ENCODE measurements around the gene NUP62. TPM values are rescaled to one million over a fixed set of nuclear protein-coding genes. Genes with fewer than 3 reads are reported as not detected.

The NUP62 gene
- polyA plus RNA-seq, 1 donor (not counting 4 experiments of a cell fraction or from before 2014, with no cell fraction given) = 12.9 TPM

GRCh38 chr19:49879243-49879963, 49.9 kb downstream of the NUP62 start:
- no peak overlapping the region for H3K9ac ChIP-seq (ENCODE audit: control insufficient read depth, extremely low read depth, insufficient read depth, low read length)
- TF ChIP-seq EZH2 (IDR thresholded peaks at IDR 0.05; ENCODE audit: low read length) = no peak
- TF ChIP-seq, protein P1, sequence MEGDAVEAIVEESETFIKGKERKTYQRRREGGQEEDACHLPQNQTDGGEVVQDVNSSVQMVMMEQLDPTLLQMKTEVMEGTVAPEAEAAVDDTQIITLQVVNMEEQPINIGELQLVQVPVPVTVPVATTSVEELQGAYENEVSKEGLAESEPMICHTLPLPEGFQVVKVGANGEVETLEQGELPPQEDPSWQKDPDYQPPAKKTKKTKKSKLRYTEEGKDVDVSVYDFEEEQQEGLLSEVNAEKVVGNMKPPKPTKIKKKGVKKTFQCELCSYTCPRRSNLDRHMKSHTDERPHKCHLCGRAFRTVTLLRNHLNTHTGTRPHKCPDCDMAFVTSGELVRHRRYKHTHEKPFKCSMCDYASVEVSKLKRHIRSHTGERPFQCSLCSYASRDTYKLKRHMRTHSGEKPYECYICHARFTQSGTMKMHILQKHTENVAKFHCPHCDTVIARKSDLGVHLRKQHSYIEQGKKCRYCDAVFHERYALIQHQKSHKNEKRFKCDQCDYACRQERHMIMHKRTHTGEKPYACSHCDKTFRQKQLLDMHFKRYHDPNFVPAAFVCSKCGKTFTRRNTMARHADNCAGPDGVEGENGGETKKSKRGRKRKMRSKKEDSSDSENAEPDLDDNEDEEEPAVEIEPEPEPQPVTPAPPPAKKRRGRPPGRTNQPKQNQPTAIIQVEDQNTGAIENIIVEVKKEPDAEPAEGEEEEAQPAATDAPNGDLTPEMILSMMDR (optimal IDR thresholded peaks at IDR 0.05 in 1 of 3, IDR thresholded peaks at IDR 0.05 in 1 of 3, conservative IDR thresholded peaks at IDR 0.05 in 1 of 3; ENCODE audit: extremely low read depth in 1 of 3, insufficient read depth in 2 of 3, low read length in 3 of 3) = no peak
- H3K79me2 ChIP-seq (ENCODE audit: control insufficient read depth, insufficient read depth, low read length) = peaks cover 24% of the 10 kb centered on the region
- dilution Hi-C loops (cut with MboI; ENCODE audit: extremely low pct_ligation_motif_present, low sequenced_read_pairs) = no loop called here
- no peak overlapping the region for H3K4me2 ChIP-seq (ENCODE audit: control insufficient read depth, extremely low read depth, insufficient read depth, low read depth, low read length)
- H3K4me3 ChIP-seq (ENCODE audit: control insufficient read depth in 2 of 3, extremely low read depth in 1 of 3, insufficient read depth in 2 of 3, low read depth in 1 of 3, low read length in 3 of 3) = no peak overlapping the region
- H3K9me1 ChIP-seq (ENCODE audit: control insufficient read depth, extremely low read depth, insufficient read depth, low read length) = no peaks in the 10 kb centered on the region
- peaks cover 30 to 32% of the 10 kb centered on the region in 2 experiments for H3K36me3 ChIP-seq (ENCODE audit: control insufficient read depth in 2 of 2, extremely low read depth in 1 of 2, insufficient read depth in 2 of 2, low read length in 2 of 2)
- no peak overlapping the region for H3K27ac ChIP-seq (ENCODE audit: control insufficient read depth, insufficient read depth, low read length)
- no peaks in the 10 kb centered on the region for H3K27me3 ChIP-seq (ENCODE audit: control insufficient read depth, extremely low read depth, insufficient read depth, low read length)
- DNase-seq (ENCODE audit: low read depth, low spot score) = no peak
- no peaks in the 10 kb centered on the region for H4K20me1 ChIP-seq (ENCODE audit: control insufficient read depth, extremely low read depth, insufficient read depth, low read length)
- FAIRE-seq = no peak
- H3K9me3 ChIP-seq (ENCODE audit: control insufficient read depth, low read depth, low read length) = peaks cover 4% of the 10 kb centered on the region
- H3K4me1 ChIP-seq (ENCODE audit: control insufficient read depth, extremely low read depth, insufficient read depth, low read length) = peaks cover 21% of the 10 kb centered on the region
- no peak overlapping the region for H2AFZ ChIP-seq (ENCODE audit: control insufficient read depth, low read length)

GRCh38 chr19:49878744-49879070, 50.6 kb downstream of the NUP62 start:
- H2AFZ ChIP-seq (ENCODE audit: control insufficient read depth, low read length) = no peak overlapping the region

More at GRCh38 chr19:49878744-49879070, 50.6 kb downstream of the NUP62 start:
- no peaks in the 10 kb centered on the region for H4K20me1 ChIP-seq (ENCODE audit: control insufficient read depth, extremely low read depth, insufficient read depth, low read length)
- peaks cover 31 to 35% of the 10 kb centered on the region in 2 experiments for H3K36me3 ChIP-seq (ENCODE audit: control insufficient read depth in 2 of 2, extremely low read depth in 1 of 2, insufficient read depth in 2 of 2, low read length in 2 of 2)
- no peaks in the 10 kb centered on the region for H3K27me3 ChIP-seq (ENCODE audit: control insufficient read depth, extremely low read depth, insufficient read depth, low read length)
- dilution Hi-C loops (cut with MboI; ENCODE audit: extremely low pct_ligation_motif_present, low sequenced_read_pairs) = no loop called here
- peak overlapping the region; percentile 100 for H3K27ac ChIP-seq (ENCODE audit: control insufficient read depth, insufficient read depth, low read length)
- peaks cover 23% of the 10 kb centered on the region for H3K4me1 ChIP-seq (ENCODE audit: control insufficient read depth, extremely low read depth, insufficient read depth, low read length)
- H3K9ac ChIP-seq (ENCODE audit: control insufficient read depth, extremely low read depth, insufficient read depth, low read length) = peak overlapping the region; percentile 99
- H3K4me2 ChIP-seq (ENCODE audit: control insufficient read depth, extremely low read depth, insufficient read depth, low read depth, low read length) = peak overlapping the region; percentile 82
- DNase-seq (ENCODE audit: low read depth, low spot score) = no peak
- TF ChIP-seq, protein P1 (optimal IDR thresholded peaks at IDR 0.05 in 1 of 3, IDR thresholded peaks at IDR 0.05 in 1 of 3, conservative IDR thresholded peaks at IDR 0.05 in 1 of 3; ENCODE audit: extremely low read depth in 1 of 3, insufficient read depth in 2 of 3, low read length in 3 of 3) = no peak
- TF ChIP-seq EZH2 (IDR thresholded peaks at IDR 0.05; ENCODE audit: low read length) = no peak
- no peaks in the 10 kb centered on the region for H3K9me1 ChIP-seq (ENCODE audit: control insufficient read depth, extremely low read depth, insufficient read depth, low read length)
- peaks cover 31% of the 10 kb centered on the region for H3K79me2 ChIP-seq (ENCODE audit: control insufficient read depth, insufficient read depth, low read length)
- no peak for FAIRE-seq
- peaks cover 4% of the 10 kb centered on the region for H3K9me3 ChIP-seq (ENCODE audit: control insufficient read depth, low read depth, low read length)
- peak overlapping the region in 2 of 3 experiments; percentile 84 to 86 for H3K4me3 ChIP-seq (ENCODE audit: control insufficient read depth in 2 of 3, extremely low read depth in 1 of 3, insufficient read depth in 2 of 3, low read depth in 1 of 3, low read length in 3 of 3)

Data from keratinocyte (primary cell).